CD4-positive, alpha-beta T cell treated with Interleukin-6 at 100 ng/mL for 8 hours (primary cell): Measurements from ENCODE around the gene GALNT18.

Source experiments
- DNase-seq: peaks from one replicate; pipeline ENCODE4 v3.0.0-alpha.2; 2020; ENCODE audit warnings: mixed read lengths, low spot score

Gene GALNT18

GRCh38 chr11:11347592-11347991 is 274.2 kb downstream of the GALNT18 start:
- no peak for DNase-seq

DNA sequence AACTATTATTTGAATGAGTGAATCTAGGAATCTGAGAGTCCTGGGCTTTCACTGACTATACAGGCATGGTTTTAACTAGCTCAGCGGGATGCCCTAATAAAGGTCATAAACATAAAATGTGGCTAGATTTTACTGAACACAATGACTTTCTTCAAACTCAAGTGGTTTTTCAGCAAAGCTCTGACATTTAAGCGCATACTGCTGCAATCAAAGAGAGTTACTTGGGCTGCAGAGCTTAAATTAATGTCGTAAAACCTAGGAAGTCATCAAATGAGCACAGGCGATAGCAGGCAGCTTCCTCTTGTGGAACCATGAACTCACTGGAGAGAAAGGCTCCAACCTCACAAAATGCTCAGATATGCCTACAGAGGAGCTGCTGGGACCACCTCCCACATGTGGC is 275.5 kb downstream of the GALNT18 start:
- no peak for DNase-seq

GRCh38 chr11:11345099-11345498 is 276.7 kb downstream of the GALNT18 start:
- no peak for DNase-seq

DNA sequence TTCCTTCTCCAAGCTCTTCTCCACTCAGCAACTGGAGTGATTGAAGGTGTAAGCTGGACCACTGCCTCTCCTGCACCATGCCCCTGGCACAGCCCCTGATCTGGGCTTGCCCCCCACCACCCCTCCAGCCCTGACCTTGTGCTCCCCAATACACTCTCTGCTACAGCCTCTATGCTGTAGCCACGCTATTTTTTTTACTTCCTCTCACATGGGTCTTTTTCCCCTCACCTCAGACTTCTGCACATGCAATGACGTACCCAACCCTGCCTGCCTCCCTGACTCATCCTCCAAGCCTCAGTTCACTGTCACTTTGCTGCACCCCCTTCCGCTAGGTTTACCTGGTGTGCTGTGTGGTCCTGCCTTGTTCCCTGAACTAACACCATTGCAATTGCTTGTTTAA is 277.8 kb downstream of the GALNT18 start:
- no peak for DNase-seq

GRCh38 chr11:11338304-11338703 is 283.5 kb downstream of the GALNT18 start:
- no peak for DNase-seq

- no peak for DNase-seq
These were observed 285.1 kb downstream of the GALNT18 start for GRCh38 chr11:11336664-11337063.

- no peak for DNase-seq
These were observed 286.8 kb downstream of the GALNT18 start for GRCh38 chr11:11335043-11335442.

GRCh38 chr11:11334607-11335006 is 287.2 kb downstream of the GALNT18 start:
- DNase-seq: no peak

- no peak for DNase-seq
These were observed 289.6 kb downstream of the GALNT18 start for GRCh38 chr11:11332141-11332710.

DNA sequence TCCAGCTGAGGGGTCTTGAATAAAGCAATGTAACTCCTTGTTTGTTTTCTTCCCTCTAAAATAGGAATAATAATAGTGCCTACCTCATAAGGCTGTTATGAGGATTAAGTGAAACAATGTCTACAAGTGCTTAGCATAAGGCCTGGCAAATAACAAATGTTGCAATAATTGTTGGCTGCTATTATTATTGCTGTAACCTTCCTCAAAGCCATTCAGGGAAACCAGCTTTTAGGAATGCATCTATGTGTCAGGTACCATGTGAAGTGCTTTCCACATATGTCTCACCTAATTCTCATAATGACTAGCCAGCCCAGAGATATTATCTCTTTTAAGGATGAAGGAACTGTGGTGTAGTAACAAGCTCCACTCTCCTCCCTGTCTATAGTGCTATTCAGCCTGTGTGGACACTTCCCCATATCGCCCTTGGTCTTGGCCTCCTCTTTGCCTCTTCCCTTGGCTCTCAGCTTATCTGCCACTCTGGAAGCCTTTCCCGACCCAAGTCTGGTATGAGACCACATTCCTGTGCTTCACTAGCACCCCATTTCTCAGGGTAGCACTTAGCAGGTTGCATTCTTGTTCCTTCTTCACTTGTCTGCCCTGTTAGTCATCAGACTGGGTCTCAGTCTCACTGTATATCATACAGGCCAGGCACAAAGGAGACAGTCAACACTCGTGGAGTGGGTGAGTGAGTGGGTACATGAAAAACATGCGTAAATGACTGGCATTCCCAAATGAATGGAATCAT is 292.6 kb downstream of the GALNT18 start:
- DNase-seq: no peak

DNA sequence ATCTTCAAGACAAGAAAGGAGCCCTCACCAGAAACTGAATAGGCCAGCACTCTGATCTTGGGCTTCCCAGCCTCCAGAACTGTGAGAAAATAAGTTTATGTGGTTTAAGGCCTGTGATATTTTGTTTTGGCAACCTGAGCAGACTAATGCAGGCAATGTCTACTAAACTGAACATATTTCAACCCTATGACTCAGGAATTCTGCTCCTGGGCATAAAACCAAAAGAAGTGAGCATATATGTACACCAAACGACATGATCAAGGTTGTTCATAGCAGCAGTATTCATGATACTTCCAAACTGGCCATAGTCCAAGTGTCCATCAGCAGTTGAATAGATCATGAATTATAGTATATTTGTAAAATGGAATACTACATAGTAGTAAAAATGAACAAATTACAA is 297.7 kb downstream of the GALNT18 start:
- no peak for DNase-seq

DNA sequence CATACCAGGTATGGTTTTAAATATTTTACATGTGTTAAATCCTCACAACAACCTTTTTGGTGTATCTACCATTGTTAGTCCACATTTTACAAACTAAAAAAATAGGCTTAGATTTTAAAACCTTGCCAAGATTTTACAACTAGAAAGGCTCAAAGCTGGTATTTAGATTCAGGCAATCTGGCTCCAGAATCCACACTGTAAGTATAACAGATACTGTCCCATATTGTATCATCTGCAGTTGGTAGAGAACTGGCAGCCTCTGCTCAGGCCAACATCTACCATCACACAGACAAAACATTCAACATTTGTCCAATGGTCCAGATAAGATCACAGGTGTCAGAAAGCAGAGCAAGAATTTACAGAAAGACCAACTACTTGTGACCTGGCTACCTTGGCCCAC is 299.7 kb downstream of the GALNT18 start:
- no peak for DNase-seq

- DNase-seq: no peak
These were observed 301.0 kb downstream of the GALNT18 start for GRCh38 chr11:11320825-11321224.

DNA sequence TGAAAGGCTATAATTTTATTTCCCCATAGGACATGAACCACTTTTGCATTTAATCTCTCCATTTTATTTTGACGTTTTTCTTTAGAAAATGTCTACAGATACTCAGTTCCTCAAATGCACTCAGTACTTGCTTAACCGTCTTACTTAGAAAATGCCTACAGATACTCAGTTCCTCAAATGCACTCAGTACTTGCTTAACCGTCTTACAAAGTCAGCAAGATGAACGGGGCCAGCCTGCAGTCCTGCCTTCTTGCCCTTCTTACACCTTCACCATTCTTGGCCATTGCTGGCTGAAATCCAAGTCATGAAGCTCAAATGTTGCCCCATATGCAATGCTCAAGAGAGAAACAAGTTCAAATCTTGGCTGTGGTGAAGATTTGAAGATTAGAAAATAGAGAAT is 302.8 kb downstream of the GALNT18 start:
- no peak for DNase-seq

DNA sequence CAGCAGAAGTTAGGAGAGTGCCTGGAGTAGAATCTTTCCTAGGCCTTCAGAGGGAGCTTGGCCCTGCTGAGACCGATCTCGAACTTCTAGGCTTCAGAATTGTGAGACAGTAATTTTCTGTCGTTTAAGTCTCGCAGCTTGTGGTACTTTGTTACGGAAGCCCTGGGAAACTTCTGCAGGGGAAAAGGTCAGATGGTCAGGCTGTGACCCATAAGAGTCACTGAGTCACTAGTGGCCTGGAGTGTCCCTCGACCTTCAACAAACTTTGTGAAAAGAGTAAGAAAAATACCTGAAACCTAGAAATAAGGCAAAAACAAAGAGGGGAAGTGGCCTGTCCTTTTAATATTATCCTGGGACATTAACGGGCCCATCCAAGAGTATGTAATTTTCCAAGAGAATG is 303.3 kb downstream of the GALNT18 start:
- DNase-seq: no peak

GRCh38 chr11:11316651-11317230 is 305.1 kb downstream of the GALNT18 start:
- no peak for DNase-seq

GRCh38 chr11:11313902-11314692 is 307.7 kb downstream of the GALNT18 start:
- DNase-seq: no peak

DNA sequence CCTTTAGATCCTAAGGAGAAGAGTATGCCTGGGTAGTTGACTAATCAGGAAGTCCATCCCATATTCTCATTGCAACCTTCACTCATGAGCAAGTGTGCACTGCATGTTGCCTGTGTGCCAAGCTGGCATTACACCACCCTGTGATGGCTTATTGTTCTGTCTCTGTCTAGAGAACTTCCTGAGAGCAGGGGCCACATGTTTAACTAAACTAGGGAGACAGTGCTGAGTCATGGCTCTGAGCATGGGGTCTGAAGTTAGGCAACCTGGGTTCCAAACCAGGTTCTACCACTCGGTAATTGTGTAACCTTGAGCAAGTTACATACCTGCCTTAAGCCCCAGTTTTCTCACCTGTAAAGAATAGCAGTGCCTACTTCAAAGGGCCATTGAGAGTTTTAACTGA is 308.4 kb downstream of the GALNT18 start:
- no peak for DNase-seq

GRCh38 chr11:11312738-11313137 is 309.1 kb downstream of the GALNT18 start:
- DNase-seq: no peak

DNA sequence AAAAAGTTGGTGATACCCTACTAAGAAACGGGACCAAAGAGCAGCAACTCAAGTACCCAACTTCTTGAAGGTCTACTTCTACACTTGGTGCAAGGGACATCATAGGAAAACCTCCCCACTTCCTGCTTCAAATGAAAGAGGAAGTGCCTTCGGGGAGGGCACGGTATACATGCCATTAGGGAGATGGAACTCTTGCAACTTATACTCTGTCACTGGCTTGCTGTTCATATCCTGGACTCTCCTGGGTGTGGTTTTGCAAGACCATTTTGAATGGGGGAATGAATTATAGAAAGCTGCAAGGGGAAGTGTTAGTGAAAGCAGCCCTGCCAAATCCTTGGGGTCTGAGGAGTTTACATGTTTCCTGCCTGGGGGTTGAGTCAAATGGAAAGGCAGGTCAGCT is 310.6 kb downstream of the GALNT18 start:
- DNase-seq: no peak

DNA sequence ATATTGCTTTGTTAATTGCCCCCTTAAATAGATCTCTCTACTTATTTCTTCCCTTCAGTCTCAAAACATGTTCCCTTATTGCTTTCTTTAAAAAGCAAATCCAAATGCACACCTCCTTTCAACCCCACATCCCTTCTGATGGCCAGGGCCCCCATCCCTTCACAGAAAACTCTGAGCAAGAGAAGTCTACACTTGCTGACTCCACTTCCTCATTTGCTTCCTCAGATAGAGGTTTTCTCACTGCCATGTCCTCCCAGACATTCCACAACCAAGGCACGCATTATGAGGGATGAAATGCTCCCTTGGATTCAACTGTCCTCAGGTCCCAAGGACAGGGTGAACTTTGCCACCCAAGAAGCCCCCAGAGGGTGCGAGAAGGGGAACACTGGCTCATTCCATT is 311.9 kb downstream of the GALNT18 start:
- DNase-seq: no peak

GRCh38 chr11:11308249-11308648 is 313.6 kb downstream of the GALNT18 start:
- no peak for DNase-seq

GRCh38 chr11:11306855-11307254 is 314.9 kb downstream of the GALNT18 start:
- no peak for DNase-seq
